ENCODE results near the gene DDB1. TPM values are rescaled to one million over a fixed set of nuclear protein-coding genes. Genes with fewer than 3 reads are reported as not detected.

DDB1 gene
- total RNA-seq, 4 donors from 2014 or later, result 175 to 215 (median 189) TPM

DNA sequence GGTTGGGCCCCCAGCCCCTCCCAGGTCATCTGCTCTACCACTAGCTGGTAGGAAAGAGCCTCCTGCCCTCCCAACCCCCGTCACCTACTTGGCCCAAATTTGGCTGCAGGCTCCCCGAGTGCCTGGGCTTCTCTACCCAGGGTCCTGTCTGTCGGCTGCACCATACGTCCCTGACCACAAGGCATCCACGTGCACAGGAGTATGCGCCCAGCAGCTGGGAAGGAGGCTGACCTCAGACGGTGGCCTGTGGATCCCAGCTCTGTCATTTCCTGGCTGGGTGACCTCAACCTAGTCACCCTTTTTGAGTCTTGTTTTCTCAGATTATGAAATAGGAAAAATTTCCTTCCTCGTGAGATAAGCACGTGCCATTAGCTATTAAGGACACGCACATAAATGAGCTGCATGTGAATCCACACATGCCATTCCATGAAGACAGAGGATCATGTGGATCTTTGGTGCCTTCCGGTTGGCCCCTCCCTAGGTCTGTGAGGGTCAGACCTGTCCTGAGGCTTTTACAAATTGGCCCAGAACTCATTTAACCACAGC, 15.1 kb upstream of the DDB1 start:
- Histone ChIP-seq H3K36me3 (peaks cover 0 to 50% of the 10 kb centered on the region in 2 donors), H3K4me3 (no peak overlapping the region), H3K9me3 (no peaks in the 10 kb centered on the region), H3K27me3 (no peaks in the 10 kb centered on the region), H3K4me1 (no peaks in the 10 kb centered on the region), H3K27ac (peak overlapping the region in 1 of 4 donors; percentile 18)
- intact Hi-C loops (cut with DNase I; ENCODE audit: low total_unique reads) (no loop called here), in situ Hi-C loops (cut with MboI; ENCODE audit: low sequenced_read_pairs in 4 of 4) (no loop called here)
- no peak for TF ChIP-seq POLR2A (IDR thresholded peaks at IDR 0.05)
- TF ChIP-seq, protein P1, sequence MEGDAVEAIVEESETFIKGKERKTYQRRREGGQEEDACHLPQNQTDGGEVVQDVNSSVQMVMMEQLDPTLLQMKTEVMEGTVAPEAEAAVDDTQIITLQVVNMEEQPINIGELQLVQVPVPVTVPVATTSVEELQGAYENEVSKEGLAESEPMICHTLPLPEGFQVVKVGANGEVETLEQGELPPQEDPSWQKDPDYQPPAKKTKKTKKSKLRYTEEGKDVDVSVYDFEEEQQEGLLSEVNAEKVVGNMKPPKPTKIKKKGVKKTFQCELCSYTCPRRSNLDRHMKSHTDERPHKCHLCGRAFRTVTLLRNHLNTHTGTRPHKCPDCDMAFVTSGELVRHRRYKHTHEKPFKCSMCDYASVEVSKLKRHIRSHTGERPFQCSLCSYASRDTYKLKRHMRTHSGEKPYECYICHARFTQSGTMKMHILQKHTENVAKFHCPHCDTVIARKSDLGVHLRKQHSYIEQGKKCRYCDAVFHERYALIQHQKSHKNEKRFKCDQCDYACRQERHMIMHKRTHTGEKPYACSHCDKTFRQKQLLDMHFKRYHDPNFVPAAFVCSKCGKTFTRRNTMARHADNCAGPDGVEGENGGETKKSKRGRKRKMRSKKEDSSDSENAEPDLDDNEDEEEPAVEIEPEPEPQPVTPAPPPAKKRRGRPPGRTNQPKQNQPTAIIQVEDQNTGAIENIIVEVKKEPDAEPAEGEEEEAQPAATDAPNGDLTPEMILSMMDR (IDR thresholded peaks at IDR 0.05 in 4 of 5, conservative IDR thresholded peaks at IDR 0.05 in 1 of 5), result no peak
- no peak for DNase-seq
- no peak for ATAC-seq

GRCh38 chr11:61345954-61346843, 13.3 kb upstream of the DDB1 start:
- TF ChIP-seq, protein P1 (IDR thresholded peaks at IDR 0.05 in 4 of 5, conservative IDR thresholded peaks at IDR 0.05 in 1 of 5), result no peak
- no peak for TF ChIP-seq POLR2A (IDR thresholded peaks at IDR 0.05)
- peaks cover 0 to 42% of the 10 kb centered on the region in 2 donors for H3K36me3 ChIP-seq
- no peaks in the 10 kb centered on the region for H3K27me3 ChIP-seq
- H3K4me1 ChIP-seq, result no peaks in the 10 kb centered on the region
- H3K4me3 ChIP-seq, result no peak overlapping the region
- ATAC-seq, result no peak
- in situ Hi-C loops (cut with MboI; ENCODE audit: low sequenced_read_pairs in 4 of 4), result no loop called here
- intact Hi-C loops (cut with DNase I; ENCODE audit: low total_unique reads), result no loop called here
- no peaks in the 10 kb centered on the region for H3K9me3 ChIP-seq
- H3K27ac ChIP-seq, result no peak overlapping the region
- DNase-seq, result no peak

DNA sequence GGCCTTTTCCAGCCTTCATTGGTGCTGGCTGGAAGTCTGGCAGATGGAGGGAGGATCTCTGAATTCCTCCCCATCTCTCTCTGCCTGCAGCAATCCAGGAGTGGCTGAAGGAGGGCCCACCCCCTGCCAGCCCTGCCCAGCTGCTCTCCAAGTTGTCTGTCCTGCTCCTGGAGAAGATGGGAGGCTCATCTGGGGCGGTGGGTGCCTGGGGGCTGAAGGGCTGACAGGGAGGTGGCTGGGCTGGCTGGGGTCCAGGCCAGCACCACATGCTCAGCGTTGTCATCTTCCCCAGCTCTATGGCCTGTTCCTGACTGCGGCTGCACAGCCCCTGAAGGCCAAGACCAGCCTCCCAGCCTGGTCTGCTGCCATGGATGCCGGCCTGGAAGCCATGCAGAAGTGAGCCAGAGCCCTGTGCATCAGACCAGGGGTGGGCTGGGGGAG, 12.3 kb upstream of the DDB1 start:
- no peak overlapping the region for H3K27ac ChIP-seq
- DNase-seq, result no peak
- intact Hi-C loops (cut with DNase I; ENCODE audit: low total_unique reads) (no loop called here), in situ Hi-C loops (cut with MboI; ENCODE audit: low sequenced_read_pairs in 4 of 4) (no loop called here)
- no peaks in the 10 kb centered on the region for H3K9me3 ChIP-seq
- H3K4me3 ChIP-seq, result no peak overlapping the region
- H3K36me3 ChIP-seq, result peaks cover 0 to 33% of the 10 kb centered on the region in 2 donors
- H3K4me1 ChIP-seq, result no peaks in the 10 kb centered on the region
- ATAC-seq, result no peak
- no peaks in the 10 kb centered on the region for H3K27me3 ChIP-seq
- TF ChIP-seq POLR2A (IDR thresholded peaks at IDR 0.05), result no peak
- TF ChIP-seq, protein P1 (IDR thresholded peaks at IDR 0.05 in 4 of 5, conservative IDR thresholded peaks at IDR 0.05 in 1 of 5), result no peak

DNA sequence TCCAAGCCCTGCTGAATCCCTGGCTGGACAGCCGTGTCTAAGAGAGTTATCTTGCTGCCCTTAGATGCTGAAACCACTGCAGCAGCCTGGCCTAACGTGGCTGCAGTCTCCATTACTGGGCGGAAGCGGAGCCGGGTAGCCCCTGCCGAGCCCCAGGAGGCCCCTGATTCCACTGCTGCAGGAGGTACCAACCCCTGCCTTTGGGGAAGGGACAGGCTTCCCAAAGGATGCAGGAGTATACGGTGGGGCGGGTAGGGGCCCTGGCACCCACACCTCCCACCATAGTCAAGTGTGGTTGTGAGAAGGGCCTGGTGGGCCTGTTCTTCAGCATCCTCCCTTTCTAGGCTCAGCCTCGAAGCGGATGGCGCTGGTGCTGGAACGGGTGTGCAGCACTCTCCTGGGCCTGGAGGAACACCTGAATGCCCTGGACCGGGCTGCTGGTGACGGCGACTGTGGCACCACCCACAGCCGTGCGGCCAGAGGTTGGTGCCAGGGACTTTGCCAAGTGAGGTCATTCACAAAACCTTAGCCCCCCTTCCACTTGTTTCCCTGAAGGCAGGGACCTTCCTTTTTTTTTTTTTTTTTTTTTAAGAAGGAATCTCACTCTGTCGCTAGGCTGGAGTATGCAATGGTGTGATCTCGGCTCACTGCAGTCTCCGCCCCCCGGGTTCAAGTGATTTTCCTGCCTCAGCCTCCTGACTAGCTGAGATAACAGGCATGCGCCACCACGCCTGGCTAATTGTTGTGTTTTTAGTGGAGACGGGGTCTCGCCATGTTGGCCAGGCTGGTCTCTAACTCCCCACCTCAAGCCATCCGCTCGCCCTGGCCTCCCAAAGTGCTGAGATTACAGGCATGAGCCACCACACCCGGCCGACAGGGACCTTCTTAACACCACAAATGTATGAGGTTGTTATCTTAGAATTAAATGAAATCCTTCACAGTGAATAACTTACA, 11.2 kb upstream of the DDB1 start:
- Histone ChIP-seq H3K27me3 (no peaks in the 10 kb centered on the region), H3K4me1 (no peaks in the 10 kb centered on the region), H3K27ac (no peak overlapping the region), H3K36me3 (peaks cover 0 to 22% of the 10 kb centered on the region in 2 donors), H3K4me3 (no peak overlapping the region), H3K9me3 (no peaks in the 10 kb centered on the region)
- DNase-seq (no peak), ATAC-seq (no peak)
- in situ Hi-C loops (cut with MboI; ENCODE audit: low sequenced_read_pairs in 4 of 4) (no loop called here), intact Hi-C loops (cut with DNase I; ENCODE audit: low total_unique reads) (no loop called here)
- no peak for TF ChIP-seq POLR2A (IDR thresholded peaks at IDR 0.05)
- TF ChIP-seq, protein P1 (IDR thresholded peaks at IDR 0.05 in 4 of 5, conservative IDR thresholded peaks at IDR 0.05 in 1 of 5), result no peak

Data from gastrocnemius medialis (tissue), 4 donors.